Measurements from ENCODE around the gene OR10AD1. TPM values are rescaled to one million over a fixed set of nuclear protein-coding genes. Genes with fewer than 3 reads are reported as not detected.
A peak's percentile ranks its signal among the peaks of the same experiment; 100 is the strongest.
"Not testable (repeated sequence)": the region's sequence is repeated elsewhere in the genome, so short reads cannot be mapped to it uniquely, and the experiment has no call there.

The OR10AD1 gene, protein sequence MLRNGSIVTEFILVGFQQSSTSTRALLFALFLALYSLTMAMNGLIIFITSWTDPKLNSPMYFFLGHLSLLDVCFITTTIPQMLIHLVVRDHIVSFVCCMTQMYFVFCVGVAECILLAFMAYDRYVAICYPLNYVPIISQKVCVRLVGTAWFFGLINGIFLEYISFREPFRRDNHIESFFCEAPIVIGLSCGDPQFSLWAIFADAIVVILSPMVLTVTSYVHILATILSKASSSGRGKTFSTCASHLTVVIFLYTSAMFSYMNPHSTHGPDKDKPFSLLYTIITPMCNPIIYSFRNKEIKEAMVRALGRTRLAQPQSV
- total RNA-seq: not detected in 2 replicates
- long read RNA-seq: 0 reads

DNA sequence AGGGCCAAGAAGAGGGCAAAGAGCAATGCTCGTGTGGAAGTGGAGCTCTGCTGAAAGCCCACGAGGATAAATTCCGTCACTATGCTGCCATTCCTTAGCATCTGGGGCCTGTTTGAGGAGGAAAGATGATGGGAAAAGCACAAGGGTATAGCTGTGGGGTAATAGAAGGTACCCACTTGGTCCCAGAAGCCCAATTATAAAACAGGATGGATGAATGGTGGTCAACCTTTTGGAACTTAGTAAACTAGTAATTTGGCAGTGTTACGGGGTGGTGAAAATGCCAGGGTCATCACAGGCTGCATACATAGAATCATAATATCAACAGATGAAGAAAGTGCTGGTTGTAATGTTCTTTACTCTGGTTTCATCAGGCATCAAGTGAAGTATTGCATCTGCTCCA, at the start of gene OR10AD1:
TSS of gene OR10AD1 (minus strand) at position 101 of the 400 bp plus-strand sequence. CDS start at position 101, 0 bp downstream.
- Mint-ChIP-seq H3K27me3 (no peaks in the 10 kb centered on the region), H3K27ac (no peak within 1 kb of the TSS)

DNA sequence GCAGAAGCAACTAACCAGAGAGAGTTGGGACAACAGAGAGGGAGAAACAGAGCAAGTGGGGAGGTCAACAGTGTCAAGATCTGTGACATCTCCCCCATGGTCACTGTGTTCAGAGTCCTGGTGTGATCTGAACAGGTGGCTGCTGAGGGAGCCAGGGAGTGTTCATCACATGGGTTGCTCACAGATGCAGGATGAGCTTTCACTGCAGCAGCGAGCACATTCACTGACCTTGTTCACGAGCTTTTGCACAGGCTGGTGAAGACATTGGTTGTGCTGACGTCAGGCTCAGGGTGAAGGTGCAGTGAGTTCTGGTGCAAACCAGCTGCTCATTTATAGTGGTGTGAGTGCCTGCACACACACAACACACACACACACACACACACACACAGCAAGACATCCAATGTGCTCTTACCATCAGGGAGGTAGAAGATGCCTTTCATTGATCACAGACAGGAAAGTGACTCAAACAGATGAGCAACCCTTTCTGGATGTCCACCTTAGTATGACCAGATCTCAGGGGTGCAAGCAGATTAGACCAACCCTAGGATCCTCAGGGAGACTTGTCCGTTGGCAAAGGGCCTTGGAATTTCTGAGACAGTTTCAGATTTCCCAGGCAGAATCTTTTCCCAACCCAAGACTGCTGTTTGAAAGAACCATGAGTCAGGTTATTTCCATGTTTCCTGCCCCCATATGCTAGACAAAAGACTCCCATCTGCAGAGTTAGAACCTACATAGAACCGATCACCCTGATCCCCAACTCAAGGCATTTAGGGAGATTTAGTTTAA, 44.3 kb upstream of the OR10AD1 start:
- Mint-ChIP-seq H3K36me3 (ENCODE audit: insufficient read depth) (no peaks in the 10 kb centered on the region), H3K27ac (no peak overlapping the region), H3K27me3 (peaks cover 24% of the 10 kb centered on the region), H3K4me3 (ENCODE audit: low read depth) (no peak overlapping the region), H3K4me1 (ENCODE audit: low read depth) (no peaks in the 10 kb centered on the region), H3K9me3 (ENCODE audit: low read depth) (peaks cover 8% of the 10 kb centered on the region)
- no peak for DNase-seq (ENCODE audit: low spot score, unreplicated experiment)
- TF ChIP-seq, protein P1, sequence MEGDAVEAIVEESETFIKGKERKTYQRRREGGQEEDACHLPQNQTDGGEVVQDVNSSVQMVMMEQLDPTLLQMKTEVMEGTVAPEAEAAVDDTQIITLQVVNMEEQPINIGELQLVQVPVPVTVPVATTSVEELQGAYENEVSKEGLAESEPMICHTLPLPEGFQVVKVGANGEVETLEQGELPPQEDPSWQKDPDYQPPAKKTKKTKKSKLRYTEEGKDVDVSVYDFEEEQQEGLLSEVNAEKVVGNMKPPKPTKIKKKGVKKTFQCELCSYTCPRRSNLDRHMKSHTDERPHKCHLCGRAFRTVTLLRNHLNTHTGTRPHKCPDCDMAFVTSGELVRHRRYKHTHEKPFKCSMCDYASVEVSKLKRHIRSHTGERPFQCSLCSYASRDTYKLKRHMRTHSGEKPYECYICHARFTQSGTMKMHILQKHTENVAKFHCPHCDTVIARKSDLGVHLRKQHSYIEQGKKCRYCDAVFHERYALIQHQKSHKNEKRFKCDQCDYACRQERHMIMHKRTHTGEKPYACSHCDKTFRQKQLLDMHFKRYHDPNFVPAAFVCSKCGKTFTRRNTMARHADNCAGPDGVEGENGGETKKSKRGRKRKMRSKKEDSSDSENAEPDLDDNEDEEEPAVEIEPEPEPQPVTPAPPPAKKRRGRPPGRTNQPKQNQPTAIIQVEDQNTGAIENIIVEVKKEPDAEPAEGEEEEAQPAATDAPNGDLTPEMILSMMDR (IDR thresholded peaks at IDR 0.05; ENCODE audit: unreplicated experiment): no peak

More for the DNA sequence above, at the start of gene OR10AD1:
- Mint-ChIP-seq H3K9me3 (ENCODE audit: low read depth) (peaks cover 48% of the 10 kb centered on the region), H3K4me3 (ENCODE audit: low read depth) (no peak within 1 kb of the TSS), H3K36me3 (ENCODE audit: insufficient read depth) (peaks cover 38% of the 10 kb centered on the region), H3K4me1 (ENCODE audit: low read depth) (peaks cover 10% of the 10 kb centered on the region)
- DNase-seq (ENCODE audit: low spot score, unreplicated experiment): no peak
- TF ChIP-seq, protein P1 (IDR thresholded peaks at IDR 0.05; ENCODE audit: unreplicated experiment): no peak

DNA sequence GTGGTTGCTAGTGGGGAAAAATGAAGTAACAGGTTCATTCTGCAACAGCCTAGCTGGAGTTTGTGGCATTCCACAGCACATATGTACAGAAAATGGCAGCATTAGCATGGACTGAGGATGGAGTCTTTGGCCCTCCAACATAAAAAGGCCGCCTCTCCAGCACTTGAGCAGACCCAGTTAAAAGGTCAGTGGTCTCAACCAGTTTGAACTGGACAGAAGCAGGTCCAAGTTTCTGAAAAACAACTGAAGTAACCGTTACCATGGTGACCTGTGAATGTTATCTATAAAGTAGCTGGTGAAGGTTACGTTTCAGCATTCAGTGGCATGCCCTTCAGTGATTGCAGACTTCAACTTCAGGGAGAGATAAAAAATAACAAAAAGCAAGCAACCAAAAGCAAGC, 34.1 kb upstream of the OR10AD1 start:
- Mint-ChIP-seq H3K4me1 (ENCODE audit: low read depth) (peaks cover 17% of the 10 kb centered on the region), H3K27ac (peak overlapping the region; percentile 83), H3K36me3 (ENCODE audit: insufficient read depth) (peaks cover 1% of the 10 kb centered on the region), H3K27me3 (peaks cover 3% of the 10 kb centered on the region), H3K9me3 (ENCODE audit: low read depth) (peaks cover 21% of the 10 kb centered on the region), H3K4me3 (ENCODE audit: low read depth) (peak overlapping the region; percentile 34)
- peak; percentile 10 for DNase-seq (ENCODE audit: low spot score, unreplicated experiment)
- TF ChIP-seq, protein P1 (IDR thresholded peaks at IDR 0.05; ENCODE audit: unreplicated experiment): no peak

DNA sequence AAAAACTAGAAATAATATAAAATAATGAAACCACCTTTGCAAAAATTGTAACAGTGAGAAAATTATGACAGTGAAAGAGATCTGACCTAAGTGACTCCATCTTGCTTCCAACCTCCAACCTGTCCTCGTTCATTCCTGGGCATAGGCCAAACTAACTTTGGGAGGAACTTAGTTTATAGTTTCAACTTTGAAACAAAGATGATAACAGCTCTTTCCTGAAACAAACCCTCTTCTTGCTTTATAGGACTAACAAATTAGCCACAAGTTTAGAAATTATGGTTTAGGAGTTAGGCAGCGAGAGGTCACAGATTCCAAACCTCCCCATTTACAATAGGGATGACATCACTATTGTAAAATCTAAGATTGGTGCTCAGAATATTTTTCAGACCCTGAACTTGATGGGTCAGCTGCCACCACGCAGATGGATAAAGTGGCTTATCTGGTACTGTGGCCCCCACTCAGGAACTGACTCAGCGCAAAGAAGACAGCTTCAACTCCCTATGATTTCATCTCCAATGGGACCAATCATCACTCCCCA, 32.8 kb upstream of the OR10AD1 start:
- H3K4me3 Mint-ChIP-seq (ENCODE audit: low read depth): no peak overlapping the region
- H3K9me3 Mint-ChIP-seq (ENCODE audit: low read depth): peaks cover 16% of the 10 kb centered on the region
- H3K36me3 Mint-ChIP-seq (ENCODE audit: insufficient read depth): peaks cover 1% of the 10 kb centered on the region
- H3K4me1 Mint-ChIP-seq (ENCODE audit: low read depth): peaks cover 17% of the 10 kb centered on the region
- peaks cover 3% of the 10 kb centered on the region for H3K27me3 Mint-ChIP-seq
- DNase-seq (ENCODE audit: low spot score, unreplicated experiment): no peak
- TF ChIP-seq, protein P1 (IDR thresholded peaks at IDR 0.05; ENCODE audit: unreplicated experiment): no peak
- no peak overlapping the region for H3K27ac Mint-ChIP-seq

DNA sequence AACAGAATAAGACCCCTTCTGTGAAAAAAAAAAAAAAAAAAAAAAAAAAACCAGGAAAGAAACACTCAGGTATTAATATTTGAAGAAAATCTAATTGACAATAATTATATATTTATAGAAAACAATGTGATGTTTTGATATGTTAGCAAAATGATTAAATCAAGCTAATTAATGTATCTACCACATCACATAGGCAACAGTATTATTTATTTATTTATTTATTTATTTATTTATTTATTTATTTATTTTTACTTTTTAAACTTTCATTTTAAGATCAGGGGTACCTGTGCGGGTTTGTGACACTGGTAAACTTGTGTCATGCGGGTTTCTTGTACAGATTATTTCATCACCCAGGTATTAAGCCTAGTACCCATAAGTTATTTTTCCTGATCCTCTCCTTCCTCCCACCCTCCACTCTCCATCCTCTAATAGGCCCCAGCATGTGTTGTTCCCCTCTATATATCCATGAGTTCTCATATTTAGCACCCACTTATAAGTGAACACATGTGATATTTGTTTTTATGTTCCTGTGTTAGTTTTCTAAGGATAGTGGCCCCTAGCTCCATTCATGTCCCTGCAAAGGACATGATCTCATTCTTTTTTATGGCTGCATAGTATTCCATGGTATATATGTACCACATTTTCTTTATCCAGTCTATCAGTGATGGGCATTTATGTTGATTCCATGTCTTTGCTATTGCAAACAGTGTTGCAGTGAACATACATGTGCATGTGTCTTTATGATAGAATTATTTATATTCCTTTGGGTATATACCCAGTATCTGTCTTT, 28.3 kb upstream of the OR10AD1 start:
- not testable (repeated sequence) for H3K36me3 Mint-ChIP-seq (ENCODE audit: insufficient read depth); H3K27me3 Mint-ChIP-seq; H3K27ac Mint-ChIP-seq; H3K4me3 Mint-ChIP-seq (ENCODE audit: low read depth); DNase-seq (ENCODE audit: low spot score, unreplicated experiment); H3K4me1 Mint-ChIP-seq (ENCODE audit: low read depth)
- H3K9me3 Mint-ChIP-seq (ENCODE audit: low read depth): peaks cover 38% of the 10 kb centered on the region

DNA sequence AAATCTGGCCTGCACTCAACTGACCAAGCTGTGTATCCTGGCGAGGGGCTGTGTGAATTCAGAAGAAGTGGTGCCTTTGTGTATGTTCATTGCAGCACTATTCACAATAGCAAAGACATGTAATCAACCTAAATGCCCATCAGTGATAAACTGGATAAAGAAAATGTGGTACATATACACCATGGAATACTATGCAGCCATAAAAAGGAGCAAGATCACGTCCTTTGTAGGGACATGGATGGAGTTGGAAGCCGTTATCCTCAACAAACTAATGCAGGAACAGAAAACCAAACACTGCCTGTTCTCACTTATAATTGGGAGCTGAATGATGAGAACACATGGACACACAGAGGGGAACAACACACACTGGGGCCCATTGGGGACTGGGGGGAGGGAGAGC, 21.4 kb upstream of the OR10AD1 start:
- not testable (repeated sequence) for H3K4me3 Mint-ChIP-seq (ENCODE audit: low read depth); H3K36me3 Mint-ChIP-seq (ENCODE audit: insufficient read depth); H3K4me1 Mint-ChIP-seq (ENCODE audit: low read depth); DNase-seq (ENCODE audit: low spot score, unreplicated experiment); H3K27ac Mint-ChIP-seq
- H3K27me3 Mint-ChIP-seq: peaks cover 14% of the 10 kb centered on the region
- peaks cover 23% of the 10 kb centered on the region for H3K9me3 Mint-ChIP-seq (ENCODE audit: low read depth)
